Stimulated activated CD8-positive, alpha-beta memory T cell treated with anti-CD3 and anti-CD28 coated beads, Interleukin-12 subunit alpha, Interleukin-12 subunit beta, amount 100 ng/mL, for 1 hour (primary cell): Measurements from ENCODE around the gene ANP32E.
"Not testable (repeated sequence)": the region's sequence is repeated elsewhere in the genome, so short reads cannot be mapped to it uniquely, and the experiment has no call there.

ENCODE experiments used
- DNase-seq: peaks from one replicate; pipeline ENCODE4 v3.0.0-alpha.2; 2020; ENCODE audit warnings: low read depth

ANP32E gene

GRCh38 chr1:150212070-150212469 lies 23.8 kb downstream of the ANP32E start:
- DNase-seq, result no peak

- no peak for DNase-seq
Measured at GRCh38 chr1:150210706-150211105, 25.2 kb downstream of the ANP32E start.

GRCh38 chr1:150210091-150210490 lies 25.8 kb downstream of the ANP32E start:
- DNase-seq, result no peak

GRCh38 chr1:150208460-150208859 lies 27.5 kb downstream of the ANP32E start:
- not testable (repeated sequence) for DNase-seq

- no peak for DNase-seq
Measured at GRCh38 chr1:150207281-150207971, 28.5 kb downstream of the ANP32E start.

GRCh38 chr1:150196417-150196816 lies 39.5 kb downstream of the ANP32E start:
- DNase-seq, result no peak

- DNase-seq, result no peak
Measured at GRCh38 chr1:150194381-150195031, 41.4 kb downstream of the ANP32E start.

GRCh38 chr1:150192012-150192411 lies 43.9 kb downstream of the ANP32E start:
- DNase-seq, result no peak

GRCh38 chr1:150187560-150187931 lies 48.4 kb downstream of the ANP32E start:
- DNase-seq, result no peak

GRCh38 chr1:150186789-150187559 lies 48.9 kb downstream of the ANP32E start:
- DNase-seq, result no peak

GRCh38 chr1:150186438-150186788 lies 49.5 kb downstream of the ANP32E start:
- DNase-seq, result not testable (repeated sequence)

- no peak for DNase-seq
Measured at GRCh38 chr1:150185481-150185880, 50.4 kb downstream of the ANP32E start.

- no peak for DNase-seq
Measured at GRCh38 chr1:150183061-150183460, 52.9 kb downstream of the ANP32E start.

GRCh38 chr1:150182247-150182646 lies 53.7 kb downstream of the ANP32E start:
- no peak for DNase-seq

GRCh38 chr1:150180474-150180873 lies 55.4 kb downstream of the ANP32E start:
- no peak for DNase-seq

GRCh38 chr1:150179867-150180266 lies 56.0 kb downstream of the ANP32E start:
- DNase-seq, result no peak

GRCh38 chr1:150178548-150178947 lies 57.4 kb downstream of the ANP32E start:
- DNase-seq, result no peak

GRCh38 chr1:150176593-150176992 lies 59.3 kb downstream of the ANP32E start:
- DNase-seq, result no peak

GRCh38 chr1:150173141-150173585 lies 62.7 kb downstream of the ANP32E start:
- DNase-seq, result no peak

- no peak for DNase-seq
Measured at GRCh38 chr1:150171801-150172200, 64.1 kb downstream of the ANP32E start.

GRCh38 chr1:150168960-150169601 lies 66.8 kb downstream of the ANP32E start:
- DNase-seq, result no peak
